ENCODE results near the gene CUX1.
"Not testable (repeated sequence)": the region's sequence is repeated elsewhere in the genome, so short reads cannot be mapped to it uniquely, and the experiment has no call there.

Gene CUX1

GRCh38 chr7:102297487-102298218, 480.2 kb downstream of the CUX1 start:
- H3K4me3 ChIP-seq (replicated peaks in 1 of 2; ENCODE audit: low read depth in 2 of 2, low read length in 2 of 2): no peak overlapping the region
- no peak for DNase-seq (ENCODE audit: low read depth in 2 of 2)
- TF ChIP-seq CTCF (IDR thresholded peaks at IDR 0.05; ENCODE audit: low read depth, low read length): no peak

GRCh38 chr7:102300643-102301221, 483.3 kb downstream of the CUX1 start:
- DNase-seq (ENCODE audit: low read depth in 2 of 2): peak in 1 of 2 donors; percentile 12

DNA sequence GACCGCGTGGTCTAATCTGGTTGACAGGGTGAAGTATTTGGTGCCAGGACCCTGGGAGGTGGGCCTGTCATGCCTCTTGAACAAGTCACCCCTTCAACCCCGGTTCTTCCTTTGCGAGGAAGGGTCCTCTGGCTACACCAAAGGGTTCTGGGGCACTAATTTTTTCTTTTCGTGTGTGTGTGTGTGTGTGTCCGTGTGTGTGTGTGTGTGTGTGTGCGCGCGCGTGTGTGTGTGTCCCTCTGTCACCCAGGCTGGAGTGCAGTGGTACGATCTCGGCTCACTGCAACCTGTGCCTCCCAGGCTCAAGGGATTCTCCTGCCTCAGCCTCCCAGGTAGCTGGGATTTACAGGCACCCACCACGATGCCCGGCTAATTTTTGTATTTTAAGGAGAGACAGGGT, 483.9 kb downstream of the CUX1 start:
- DNase-seq (ENCODE audit: low read depth in 2 of 2); H3K4me3 ChIP-seq (replicated peaks in 1 of 2; ENCODE audit: low read depth in 2 of 2, low read length in 2 of 2): not testable (repeated sequence)

More at GRCh38 chr7:102300643-102301221, 483.3 kb downstream of the CUX1 start:
- TF ChIP-seq CTCF (IDR thresholded peaks at IDR 0.05; ENCODE audit: low read depth, low read length): no peak
- H3K4me3 ChIP-seq (replicated peaks in 1 of 2; ENCODE audit: low read depth in 2 of 2, low read length in 2 of 2): no peak overlapping the region

DNA sequence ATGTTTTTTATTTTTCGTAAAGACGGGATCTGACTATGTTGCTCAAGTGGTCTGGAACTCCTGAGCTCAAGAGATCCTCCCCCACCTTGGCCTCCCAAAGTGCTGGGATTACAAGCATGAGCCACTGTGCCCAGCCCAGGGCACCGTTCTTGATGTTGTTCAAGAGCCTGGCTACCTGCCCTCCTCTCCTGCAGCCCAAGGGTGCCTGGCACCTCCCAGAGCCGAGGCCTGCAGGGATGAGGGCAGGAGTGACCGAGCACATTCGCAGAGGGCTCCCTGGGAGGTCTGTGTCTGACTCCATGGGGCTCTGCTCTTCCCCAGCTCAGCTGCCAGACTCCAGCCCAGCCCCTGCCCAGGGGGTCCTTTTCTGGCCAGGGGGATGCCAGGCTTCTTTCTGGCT, 484.6 kb downstream of the CUX1 start:
- TF ChIP-seq CTCF (IDR thresholded peaks at IDR 0.05; ENCODE audit: low read depth, low read length): no peak

DNA sequence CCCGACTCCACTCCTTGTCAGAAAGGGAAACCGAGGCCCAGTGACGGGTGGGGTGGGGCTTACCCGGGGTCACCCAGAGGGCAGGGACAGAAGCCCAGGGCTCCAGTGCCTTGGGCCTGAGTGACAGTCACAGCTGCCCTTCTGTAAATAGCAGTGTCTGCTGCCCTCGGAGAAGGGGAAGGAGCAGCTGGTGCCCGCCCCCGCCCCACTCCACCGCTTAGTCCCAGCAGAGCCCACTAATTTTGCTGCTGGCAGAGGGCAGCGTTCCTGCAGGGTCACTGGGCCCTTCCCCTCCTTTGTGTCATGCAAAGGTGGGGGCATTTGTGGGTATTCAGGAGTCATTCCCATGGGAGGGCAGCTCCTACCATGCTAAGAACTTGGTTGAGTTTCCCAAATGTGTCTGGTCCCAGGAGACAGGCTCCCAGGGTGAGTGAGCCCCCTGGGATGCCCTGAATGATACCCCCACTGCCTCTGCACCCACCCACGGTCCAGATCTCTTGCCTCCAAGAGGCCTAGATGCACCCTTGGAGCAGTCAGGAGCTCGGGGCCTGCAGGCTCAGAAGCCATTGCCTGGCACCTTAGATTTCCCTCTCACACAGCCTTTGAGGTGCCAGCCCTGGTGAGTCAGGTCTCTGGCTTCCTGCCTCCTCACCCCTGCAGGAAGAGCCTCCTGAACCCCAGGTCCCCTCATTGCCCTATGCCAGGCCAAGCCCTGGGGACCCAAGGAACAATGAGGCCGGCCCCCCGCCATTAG, 486.4 kb downstream of the CUX1 start:
- no peak for DNase-seq (ENCODE audit: low read depth in 2 of 2)
- no peak overlapping the region for H3K4me3 ChIP-seq (replicated peaks in 1 of 2; ENCODE audit: low read depth in 2 of 2, low read length in 2 of 2)
- TF ChIP-seq CTCF (IDR thresholded peaks at IDR 0.05; ENCODE audit: low read depth, low read length): no peak

More for the DNA sequence above, 484.6 kb downstream of the CUX1 start:
- no peak for DNase-seq (ENCODE audit: low read depth in 2 of 2)
- no peak overlapping the region for H3K4me3 ChIP-seq (replicated peaks in 1 of 2; ENCODE audit: low read depth in 2 of 2, low read length in 2 of 2)

GRCh38 chr7:102304668-102305067, 487.2 kb downstream of the CUX1 start:
- no peak for DNase-seq (ENCODE audit: low read depth in 2 of 2)
- no peak for TF ChIP-seq CTCF (IDR thresholded peaks at IDR 0.05; ENCODE audit: low read depth, low read length)
- H3K4me3 ChIP-seq (replicated peaks in 1 of 2; ENCODE audit: low read depth in 2 of 2, low read length in 2 of 2): no peak overlapping the region

Measured in cardiac fibroblast (primary cell).